Aorta (tissue), 5 donors: Measurements from ENCODE around the gene FAM151A. TPM values are rescaled to one million over a fixed set of nuclear protein-coding genes. Genes with fewer than 3 reads are reported as not detected.

Experiments
- ATAC-seq: fragments of 200-7000 bp; cut with Tn5 transposase; one replicate; pipeline ENCODE4 v1.9.1; 2022; ENCODE audit warnings: moderate library complexity; ENCODE audit not compliant: low FRiP score
- DNase-seq, 2 donors: peaks; one replicate each; pipeline ENCODE4 v3.0.0-alpha.2; 2020
- H3K27ac ChIP-seq, 2 donors: one replicate each; pipeline ENCODE4 v1.5.1; 2013; ENCODE audit warnings: low read length in 2 of 2, mild to moderate bottlenecking in 2 of 2, moderate library complexity in 2 of 2, control low read depth in 1 of 2, inconsistent platforms in 1 of 2, low read depth in 1 of 2
- H3K27me3 ChIP-seq, 2 donors: one replicate each; pipeline ENCODE4 v1.6.1; 2013; ENCODE audit warnings: control low read depth in 1 of 2, low read length in 1 of 2, mild to moderate bottlenecking in 1 of 2, moderate library complexity in 1 of 2; ENCODE audit not compliant: insufficient read depth in 2 of 2, control insufficient read depth in 1 of 2
- H3K36me3 ChIP-seq, 2 donors: one replicate each; pipeline ENCODE4 v1.6.1; 2013; ENCODE audit warnings: control low read depth in 1 of 2, low read length in 1 of 2, mild to moderate bottlenecking in 1 of 2; ENCODE audit not compliant: insufficient read depth in 2 of 2, control insufficient read depth in 1 of 2
- H3K4me1 ChIP-seq, 2 donors: one replicate each; pipeline ENCODE4 v1.6.1; 2013; ENCODE audit warnings: low read length in 2 of 2, control low read depth in 1 of 2, mild to moderate bottlenecking in 1 of 2, moderate library complexity in 1 of 2; ENCODE audit not compliant: insufficient read depth in 2 of 2, control insufficient read depth in 1 of 2
- H3K4me3 ChIP-seq, 2 donors: one replicate each; pipeline ENCODE4 v1.5.1; 2013; ENCODE audit warnings: low read length in 2 of 2, control low read depth in 1 of 2, mild to moderate bottlenecking in 1 of 2
- H3K9me3 ChIP-seq: one replicate; pipeline ENCODE4 v1.6.1; 2013; ENCODE audit warnings: mild to moderate bottlenecking, low read length; ENCODE audit not compliant: control insufficient read depth
- WGBS, 2 donors: extraction: QIAGEN DNeasy Blood & Tissue Kit; methylation state at CpG; one replicate each; pipeline ENCODE4 v1.1.7; 2013; 5-methylcytosine and 5-hydroxymethylcytosine counted together
- intact Hi-C, 2 donors: fragments of 100-400 bp; cut with DNase I; formaldehyde crosslinking; loops; one replicate each; pipeline versions ENCODE4 v1.14.2 to v1.15.0; 2022
- polyA plus RNA-seq, 2 donors: library from polyadenylated mRNA; stranded (reverse); fragments of 200-250 nt; gene quantifications; one replicate each; pipeline ENCODE4 v1.2.3, GENCODE V29; 2013
- total RNA-seq, 2 donors: library from RNA; stranded (reverse); fragmentation: NEBNext Ultra II Directional; extraction: Animal tissue kit (Norgen Biotek cat#: 25700); gene quantifications; one replicate each; pipeline ENCODE4 v1.2.1, GENCODE V29; 2021
- donor health status: healthy with polysubstance abuse.
- donor health status: Bipolar disorder and iron deficiency.
- donor health status: DM: no; HTN: no; CAD: no.
- donor health status: DM: no; HTN: no; CAD: no.
- donor health status: DM: yes; HTN: yes; CAD: no.

Gene FAM151A
- total and polyA plus RNA-seq, 4 donors, result 0.08 TPM; not detected in 3

- no peak for DNase-seq
- Histone ChIP-seq H3K27ac (no peak overlapping the region), H3K4me1 (no peaks in the 10 kb centered on the region), H3K36me3 (peaks cover 0 to 2% of the 10 kb centered on the region in 2 donors), H3K4me3 (no peak overlapping the region), H3K27me3 (no peaks in the 10 kb centered on the region), H3K9me3 (no peaks in the 10 kb centered on the region)
- intact Hi-C loops, result no loop called here
- ATAC-seq, result no peak
- 94 to 97% methylated on average over 2 of the region's 2 CpGs for WGBS, 2 donors
Measured at GRCh38 chr1:54658164-54658913, 35.0 kb upstream of the FAM151A start.

DNA sequence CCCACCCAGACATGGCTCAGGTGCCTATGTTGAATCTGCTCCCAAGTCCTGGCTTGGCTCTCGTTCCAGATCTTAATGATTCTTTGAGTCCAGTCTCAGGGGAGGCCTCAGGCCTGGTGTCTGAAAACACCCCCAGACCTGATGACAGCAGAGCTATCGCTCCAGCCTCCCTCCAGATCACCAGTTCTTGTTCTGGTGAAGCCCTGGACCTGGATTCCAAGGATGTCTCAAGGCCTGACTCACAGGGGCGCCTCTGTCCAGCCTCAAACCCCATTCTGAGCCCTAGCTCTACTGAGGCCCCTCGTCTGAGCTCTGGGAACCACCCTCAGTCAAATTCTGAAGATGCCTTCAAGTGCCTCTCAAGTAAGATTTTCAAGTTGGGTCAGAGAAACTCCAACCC lies 29.7 kb upstream of the FAM151A start:
- ATAC-seq, result no peak
- intact Hi-C loops, result no loop called here
- DNase-seq, result peak in 1 of 2 donors; percentile 31
- Histone ChIP-seq H3K4me3 (no peak overlapping the region), H3K36me3 (peaks cover 0 to 2% of the 10 kb centered on the region in 2 donors), H3K4me1 (no peaks in the 10 kb centered on the region), H3K27me3 (no peaks in the 10 kb centered on the region), H3K27ac (no peak overlapping the region), H3K9me3 (no peaks in the 10 kb centered on the region)
- WGBS, 2 donors, result 85 to 86% methylated on average over 4 of the region's 4 CpGs

- no peak overlapping the region for H3K4me3 ChIP-seq
- no peaks in the 10 kb centered on the region for H3K9me3 ChIP-seq
- no peaks in the 10 kb centered on the region for H3K27me3 ChIP-seq
- H3K36me3 ChIP-seq, result no peaks in the 10 kb centered on the region
- H3K27ac ChIP-seq, result no peak overlapping the region
- H3K4me1 ChIP-seq, result no peaks in the 10 kb centered on the region
- intact Hi-C loops, result no loop called here
- ATAC-seq, result no peak
- peak in 1 of 2 donors; percentile 7 for DNase-seq
Measured at GRCh38 chr1:54652168-54652567, 28.8 kb upstream of the FAM151A start.

GRCh38 chr1:54651608-54652007 lies 28.3 kb upstream of the FAM151A start:
- Histone ChIP-seq H3K36me3 (no peaks in the 10 kb centered on the region), H3K4me3 (no peak overlapping the region), H3K4me1 (no peaks in the 10 kb centered on the region), H3K9me3 (no peaks in the 10 kb centered on the region), H3K27ac (no peak overlapping the region), H3K27me3 (no peaks in the 10 kb centered on the region)
- 62 to 71% methylated on average over 2 to 3 of the region's 3 CpGs for WGBS, 2 donors
- DNase-seq (peak in 1 of 2 donors; percentile 39), ATAC-seq (no peak)
- intact Hi-C loops, result no loop called here

DNA sequence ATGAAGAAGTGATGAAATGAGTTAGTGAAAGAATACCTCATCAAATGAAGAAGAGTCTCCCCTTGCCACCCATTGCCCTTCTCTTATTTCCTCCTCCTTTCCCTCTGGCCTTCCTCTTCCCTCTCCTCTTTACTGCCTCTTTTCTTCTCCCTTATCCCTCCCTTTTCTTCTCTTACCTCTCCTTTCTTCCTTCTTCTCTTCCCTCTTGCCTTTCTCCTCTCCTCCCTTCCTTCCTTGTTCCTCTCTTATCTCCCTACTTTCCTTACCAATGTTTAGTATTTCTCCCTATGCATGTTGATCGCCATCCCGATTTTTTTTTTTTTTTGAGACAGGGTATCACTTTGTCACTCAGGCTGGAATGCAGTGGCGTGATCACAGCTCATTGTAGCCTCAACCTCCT lies 27.1 kb upstream of the FAM151A start:
- Histone ChIP-seq H3K9me3 (no peaks in the 10 kb centered on the region), H3K36me3 (no peaks in the 10 kb centered on the region), H3K4me1 (peaks cover 0 to 4% of the 10 kb centered on the region in 2 donors), H3K27me3 (no peaks in the 10 kb centered on the region), H3K27ac (no peak overlapping the region), H3K4me3 (no peak overlapping the region)
- intact Hi-C loops, result no loop called here
- 88% methylated on average over 3 of the region's 3 CpGs for WGBS, 2 donors
- no peak for ATAC-seq
- DNase-seq, result no peak

DNA sequence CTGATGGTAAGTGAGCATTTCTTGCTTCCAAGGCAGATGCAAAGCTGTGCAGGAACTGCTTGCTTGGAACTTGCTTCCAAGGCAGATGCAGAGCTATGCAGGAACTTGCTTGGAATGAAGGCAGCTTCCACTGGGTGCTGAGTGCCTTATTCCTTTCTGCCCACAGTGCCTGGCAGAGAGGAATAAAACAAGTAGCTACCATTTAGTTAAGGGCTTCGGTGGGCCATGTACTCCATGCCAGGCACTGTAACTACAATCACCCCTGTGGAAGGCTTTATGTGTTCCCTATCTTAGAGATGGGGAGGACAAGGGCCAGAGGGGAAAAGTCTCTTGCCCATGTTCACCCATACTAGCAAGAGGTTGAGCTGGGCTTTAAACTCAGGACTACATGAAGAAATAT lies 26.6 kb upstream of the FAM151A start:
- H3K36me3 ChIP-seq, result no peaks in the 10 kb centered on the region
- intact Hi-C loops, result loop anchor here (5.0 kb wide), 2 partner anchors 68 to 103 kb away; partner anchors contain the start of gene ACOT11 (in 1 of the 2)
- 70 to 77% methylated on average over 1 of the region's 1 CpG for WGBS, 2 donors

GRCh38 chr1:54649130-54649898 lies 26.0 kb upstream of the FAM151A start:
- H3K4me3 ChIP-seq, result no peak overlapping the region
- no peaks in the 10 kb centered on the region for H3K27me3 ChIP-seq
- DNase-seq, result no peak

More for the DNA sequence above, 26.6 kb upstream of the FAM151A start:
- ATAC-seq, result no peak
- Histone ChIP-seq H3K4me3 (no peak overlapping the region), H3K27ac (no peak overlapping the region), H3K4me1 (peaks cover 0 to 4% of the 10 kb centered on the region in 2 donors), H3K27me3 (no peaks in the 10 kb centered on the region), H3K9me3 (no peaks in the 10 kb centered on the region)
- no peak for DNase-seq

GRCh38 chr1:54645806-54646676 lies 22.7 kb upstream of the FAM151A start:
- Histone ChIP-seq H3K9me3 (peaks cover 1% of the 10 kb centered on the region), H3K27me3 (no peaks in the 10 kb centered on the region), H3K4me3 (no peak overlapping the region), H3K36me3 (no peaks in the 10 kb centered on the region), H3K27ac (peak overlapping the region; percentile 1 to 67), H3K4me1 (peaks cover 0 to 4% of the 10 kb centered on the region in 2 donors)
- intact Hi-C loops, result loop anchor here (5.0 kb wide), 2 partner anchors 64 to 99 kb away; partner anchors contain the start of gene ACOT11 (in 1 of the 2)
- peak; percentile 67 to 84 for DNase-seq
- peak; percentile 79 for ATAC-seq
- WGBS, 2 donors, result 3 to 7% methylated on average over 7 of the region's 7 CpGs

More at GRCh38 chr1:54649130-54649898, 26.0 kb upstream of the FAM151A start:
- H3K27ac ChIP-seq, result no peak overlapping the region
- ATAC-seq, result no peak
- intact Hi-C loops, result loop anchor here (5.0 kb wide), 2 partner anchors 67 to 102 kb away; partner anchors contain the start of gene ACOT11 (in 1 of the 2)
- no peaks in the 10 kb centered on the region for H3K36me3 ChIP-seq
- no peaks in the 10 kb centered on the region for H3K9me3 ChIP-seq
- WGBS, 2 donors, result 78 to 79% methylated on average over 5 of the region's 5 CpGs
- peaks cover 0 to 4% of the 10 kb centered on the region in 2 donors for H3K4me1 ChIP-seq
